Measurements from ENCODE around the gene RAB11FIP4.

GRCh38 chr17:31499771-31500554, 108.5 kb downstream of the RAB11FIP4 start:
- no peak for TF ChIP-seq POLR2AphosphoS5 (IDR thresholded peaks at IDR 0.05; ENCODE audit: borderline replicate concordance, low read depth, low read length)
- TF ChIP-seq EZH2 (IDR thresholded peaks at IDR 0.05) = no peak
- no peak for TF ChIP-seq FOXP2 (optimal IDR thresholded peaks at IDR 0.05; ENCODE audit: control extremely low read depth, extremely low read length, insufficient read depth)

Measured in SK-N-MC (cell line).